Activated CD4-positive, alpha-beta memory T cell treated with anti-CD3 and anti-CD28 coated beads for 36 hours (primary cell): ENCODE data around the gene PSORS1C1. TPM values are rescaled to one million over a fixed set of nuclear protein-coding genes. Genes with fewer than 3 reads are reported as not detected.
"Not testable (repeated sequence)": the region's sequence is repeated elsewhere in the genome, so short reads cannot be mapped to it uniquely, and the experiment has no call there.

Experiments
- CTCF ChIA-PET: fragments of 350-600 bp; sonication (Branson Sonifier 250); formaldehyde crosslinking; loops from one replicate; lab custom pipeline; 2021; ENCODE audit warnings: antibody characterized with exemption, inconsistent platforms; lab: Charles Lee
- POLR2A ChIA-PET: fragments of 350-600 bp; sonication (Branson Sonifier 250); formaldehyde crosslinking; loops from one replicate; lab custom pipeline; 2021; ENCODE audit warnings: antibody characterized with exemption; lab: Charles Lee
- DNase-seq: peaks from one replicate; pipeline ENCODE4 v3.0.0-alpha.2; 2020
- H3K27ac Mint-ChIP-seq: one replicate; pipeline ENCODE4 v1.8.0; 2021; ENCODE audit warnings: mixed read lengths
- H3K27me3 Mint-ChIP-seq: one replicate; pipeline ENCODE4 v1.8.0; 2021; ENCODE audit warnings: mixed read lengths
- H3K36me3 Mint-ChIP-seq: one replicate; pipeline ENCODE4 v1.8.0; 2021; ENCODE audit warnings: mixed read lengths
- H3K4me1 Mint-ChIP-seq: one replicate; pipeline ENCODE4 v1.8.0; 2021; ENCODE audit warnings: low read depth, mixed read lengths
- H3K4me3 Mint-ChIP-seq: one replicate; pipeline ENCODE4 v1.8.0; 2021; ENCODE audit warnings: mild to moderate bottlenecking, mixed read lengths
- H3K9me3 Mint-ChIP-seq: one replicate; pipeline ENCODE4 v1.8.0; 2021; ENCODE audit warnings: mixed read lengths
- intact Hi-C: fragments of 100-400 bp; cut with micrococcal nuclease; formaldehyde crosslinking; loops from one replicate; pipeline ENCODE4 v1.15.1; 2023
- total RNA-seq, 2 experiments: library from RNA; stranded (reverse); gene quantifications; one replicate each; pipeline ENCODE4 v1.2.3, GENCODE V29; 2021

Gene PSORS1C1
- total RNA-seq, 2 experiments from 2014 or later, result not detected

GRCh38 chr6:31171931-31172905 lies 57.6 kb downstream of the PSORS1C1 start:
- Mint-ChIP-seq H3K27me3 (no peaks in the 10 kb centered on the region), H3K4me3 (no peak overlapping the region)
- POLR2A ChIA-PET, result no interaction called here

GRCh38 chr6:31172973-31173384 lies 58.4 kb downstream of the PSORS1C1 start:
- no peaks in the 10 kb centered on the region for H3K27me3 Mint-ChIP-seq

More at GRCh38 chr6:31171931-31172905, 57.6 kb downstream of the PSORS1C1 start:
- Mint-ChIP-seq H3K36me3 (no peaks in the 10 kb centered on the region), H3K9me3 (no peaks in the 10 kb centered on the region), H3K27ac (no peak overlapping the region), H3K4me1 (no peaks in the 10 kb centered on the region)
- intact Hi-C loops, result no loop called here
- DNase-seq, result no peak
- CTCF ChIA-PET, result interaction anchor here (1.4 kb wide), 1 partner anchor 35 kb away, joined by 3 read pairs; no protein-coding TSS in a partner anchor

GRCh38 chr6:31173406-31173805 lies 58.8 kb downstream of the PSORS1C1 start:
- no peak for DNase-seq
- ChIA-PET POLR2A (no interaction called here), CTCF (no interaction called here)
- Mint-ChIP-seq H3K36me3 (no peaks in the 10 kb centered on the region), H3K4me1 (peaks cover 5% of the 10 kb centered on the region), H3K27ac (no peak overlapping the region), H3K9me3 (no peaks in the 10 kb centered on the region), H3K27me3 (no peaks in the 10 kb centered on the region), H3K4me3 (no peak overlapping the region)
- intact Hi-C loops, result no loop called here

More at GRCh38 chr6:31172973-31173384, 58.4 kb downstream of the PSORS1C1 start:
- H3K36me3 Mint-ChIP-seq, result no peaks in the 10 kb centered on the region
- intact Hi-C loops, result no loop called here
- no peak for DNase-seq
- CTCF ChIA-PET, result interaction anchor here (1.4 kb wide), 1 partner anchor 36 kb away, joined by 3 read pairs; no protein-coding TSS in a partner anchor
- POLR2A ChIA-PET, result no interaction called here
- H3K4me1 Mint-ChIP-seq, result peaks cover under 1% of the 10 kb centered on the region
- H3K27ac Mint-ChIP-seq, result no peak overlapping the region
- H3K9me3 Mint-ChIP-seq, result no peaks in the 10 kb centered on the region
- no peak overlapping the region for H3K4me3 Mint-ChIP-seq

GRCh38 chr6:31174378-31174777 lies 59.8 kb downstream of the PSORS1C1 start:
- no peaks in the 10 kb centered on the region for H3K27me3 Mint-ChIP-seq
- DNase-seq, result no peak

GRCh38 chr6:31175971-31176370 lies 61.4 kb downstream of the PSORS1C1 start:
- H3K27me3 Mint-ChIP-seq, result no peaks in the 10 kb centered on the region
- H3K4me1 Mint-ChIP-seq, result peaks cover 17% of the 10 kb centered on the region
- intact Hi-C loops, result no loop called here
- H3K36me3 Mint-ChIP-seq, result no peaks in the 10 kb centered on the region
- POLR2A ChIA-PET, result interaction anchor here (1.4 to 1.5 kb wide), 2 partner anchors 11 to 21 kb away, joined by 3 to 5 read pairs; no protein-coding TSS in a partner anchor
- CTCF ChIA-PET, result no interaction called here
- H3K9me3 Mint-ChIP-seq, result no peaks in the 10 kb centered on the region
- no peak overlapping the region for H3K4me3 Mint-ChIP-seq
- DNase-seq, result no peak
- H3K27ac Mint-ChIP-seq, result no peak overlapping the region

More at GRCh38 chr6:31174378-31174777, 59.8 kb downstream of the PSORS1C1 start:
- no peaks in the 10 kb centered on the region for H3K36me3 Mint-ChIP-seq
- H3K27ac Mint-ChIP-seq, result no peak overlapping the region
- CTCF ChIA-PET, result no interaction called here
- intact Hi-C loops, result no loop called here
- POLR2A ChIA-PET, result interaction anchor here (1.4 kb wide), 1 partner anchor 9 kb away, joined by 5 read pairs; no protein-coding TSS in a partner anchor
- H3K4me1 Mint-ChIP-seq, result peaks cover 15% of the 10 kb centered on the region
- no peak overlapping the region for H3K4me3 Mint-ChIP-seq
- H3K9me3 Mint-ChIP-seq, result no peaks in the 10 kb centered on the region

GRCh38 chr6:31178143-31179041 lies 63.8 kb downstream of the PSORS1C1 start:
- Mint-ChIP-seq H3K4me3 (no peak overlapping the region), H3K4me1 (peaks cover 17% of the 10 kb centered on the region), H3K9me3 (no peaks in the 10 kb centered on the region), H3K27me3 (no peaks in the 10 kb centered on the region), H3K36me3 (no peaks in the 10 kb centered on the region), H3K27ac (peak overlapping the region; percentile 9)
- peak; percentile 50 for DNase-seq
- POLR2A ChIA-PET, result interaction anchor here (0.6 kb wide), 1 partner anchor 12 kb away, joined by 3 read pairs; no protein-coding TSS in a partner anchor
- intact Hi-C loops, result no loop called here
- CTCF ChIA-PET, result no interaction called here

GRCh38 chr6:31179042-31179386 lies 64.4 kb downstream of the PSORS1C1 start:
- POLR2A ChIA-PET, result no interaction called here
- Mint-ChIP-seq H3K36me3 (no peaks in the 10 kb centered on the region), H3K4me3 (no peak overlapping the region), H3K9me3 (no peaks in the 10 kb centered on the region), H3K4me1 (peaks cover 17% of the 10 kb centered on the region), H3K27me3 (no peaks in the 10 kb centered on the region), H3K27ac (peak overlapping the region; percentile 9)
- no peak for DNase-seq
- intact Hi-C loops, result no loop called here
- CTCF ChIA-PET, result no interaction called here

- Mint-ChIP-seq H3K9me3 (no peaks in the 10 kb centered on the region), H3K27ac (no peak overlapping the region), H3K4me1 (peaks cover 17% of the 10 kb centered on the region), H3K27me3 (no peaks in the 10 kb centered on the region), H3K4me3 (peak overlapping the region; percentile 80), H3K36me3 (no peaks in the 10 kb centered on the region)
- POLR2A ChIA-PET, result no interaction called here
- no peak for DNase-seq
- intact Hi-C loops, result no loop called here
- CTCF ChIA-PET, result interaction anchor here (1.1 kb wide), 1 partner anchor 13 kb away, joined by 4 read pairs; no protein-coding TSS in a partner anchor
Observed at GRCh38 chr6:31179896-31180295, 65.3 kb downstream of the PSORS1C1 start.

- DNase-seq, result peak; percentile 82
- H3K36me3 Mint-ChIP-seq, result no peaks in the 10 kb centered on the region
- intact Hi-C loops, result no loop called here
- ChIA-PET CTCF (interaction anchor here (0.9 to 1.1 kb wide), 2 partner anchors 12 to 303 kb away, joined by 3 to 4 read pairs; no protein-coding TSS in a partner anchor), POLR2A (interaction anchor here (1.0 kb wide), 1 partner anchor 18 kb away, joined by 4 read pairs; no protein-coding TSS in a partner anchor)
- H3K27me3 Mint-ChIP-seq, result no peaks in the 10 kb centered on the region
- peaks cover 17% of the 10 kb centered on the region for H3K4me1 Mint-ChIP-seq
- peak overlapping the region; percentile 80 for H3K4me3 Mint-ChIP-seq
- no peaks in the 10 kb centered on the region for H3K9me3 Mint-ChIP-seq
- H3K27ac Mint-ChIP-seq, result peak overlapping the region; percentile 67
Observed at GRCh38 chr6:31180500-31180899, 65.9 kb downstream of the PSORS1C1 start.

- H3K36me3 Mint-ChIP-seq, intact Hi-C loops, POLR2A ChIA-PET: not testable (repeated sequence)
Observed at GRCh38 chr6:31183287-31183686, 68.7 kb downstream of the PSORS1C1 start.

GRCh38 chr6:31183859-31184258 lies 69.3 kb downstream of the PSORS1C1 start:
- H3K4me3 Mint-ChIP-seq, POLR2A ChIA-PET, H3K9me3 Mint-ChIP-seq, H3K27ac Mint-ChIP-seq, DNase-seq, H3K27me3 Mint-ChIP-seq, H3K36me3 Mint-ChIP-seq, intact Hi-C loops: not testable (repeated sequence)
- peaks cover 11% of the 10 kb centered on the region for H3K4me1 Mint-ChIP-seq
- CTCF ChIA-PET, result interaction anchor here (0.7 to 2.0 kb wide), 2 partner anchors 9 to 183 kb away, joined by 3 to 5 read pairs; no protein-coding TSS in a partner anchor

More at GRCh38 chr6:31183287-31183686, 68.7 kb downstream of the PSORS1C1 start:
- not testable (repeated sequence) for H3K27ac Mint-ChIP-seq, H3K27me3 Mint-ChIP-seq, DNase-seq, H3K9me3 Mint-ChIP-seq, H3K4me3 Mint-ChIP-seq
- H3K4me1 Mint-ChIP-seq, result peaks cover 17% of the 10 kb centered on the region
- CTCF ChIA-PET, result interaction anchor here (1.4 to 2.0 kb wide), 2 partner anchors 24 to 183 kb away, joined by 4 to 5 read pairs; no protein-coding TSS in a partner anchor
